T-helper 22 cell (primary cell): Measurements from ENCODE around the gene POLR2F.

Experiments used
- DNase-seq: peaks from one replicate; pipeline ENCODE4 v3.0.0-alpha.2; 2020; ENCODE audit warnings: low read depth

The POLR2F gene

DNA sequence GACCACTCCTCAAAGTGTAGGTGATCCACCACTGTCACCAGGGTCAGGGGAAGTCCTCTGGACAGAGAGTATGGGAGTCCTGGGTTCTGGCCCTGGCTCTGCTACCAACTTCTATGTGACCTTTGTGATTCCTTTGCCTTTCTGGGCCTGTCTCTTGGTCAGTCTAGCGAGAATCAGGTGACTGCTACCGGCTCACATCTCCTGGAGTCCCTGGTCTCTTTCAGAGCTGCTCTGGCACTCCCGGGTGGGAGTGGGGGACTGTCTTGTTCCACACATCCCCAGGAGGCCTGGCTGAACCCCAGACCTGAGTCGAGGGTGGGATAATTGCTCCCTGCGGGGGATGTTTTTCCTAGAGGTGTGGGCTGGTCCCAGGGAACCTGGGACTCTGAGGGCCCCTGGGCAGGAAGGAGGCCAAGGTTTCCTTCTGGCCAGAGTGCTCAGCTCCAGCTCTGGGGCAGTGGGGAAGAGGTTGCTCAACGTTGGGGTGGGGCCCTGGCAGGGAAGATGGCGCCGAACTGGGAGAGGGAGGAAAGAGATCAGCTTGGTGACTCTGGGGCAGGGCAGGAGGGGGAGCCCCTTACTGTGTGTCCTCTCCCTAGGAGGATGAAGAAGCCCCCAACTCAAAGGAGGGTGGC is 28.8 kb downstream of the POLR2F start:
- DNase-seq: no peak

DNA sequence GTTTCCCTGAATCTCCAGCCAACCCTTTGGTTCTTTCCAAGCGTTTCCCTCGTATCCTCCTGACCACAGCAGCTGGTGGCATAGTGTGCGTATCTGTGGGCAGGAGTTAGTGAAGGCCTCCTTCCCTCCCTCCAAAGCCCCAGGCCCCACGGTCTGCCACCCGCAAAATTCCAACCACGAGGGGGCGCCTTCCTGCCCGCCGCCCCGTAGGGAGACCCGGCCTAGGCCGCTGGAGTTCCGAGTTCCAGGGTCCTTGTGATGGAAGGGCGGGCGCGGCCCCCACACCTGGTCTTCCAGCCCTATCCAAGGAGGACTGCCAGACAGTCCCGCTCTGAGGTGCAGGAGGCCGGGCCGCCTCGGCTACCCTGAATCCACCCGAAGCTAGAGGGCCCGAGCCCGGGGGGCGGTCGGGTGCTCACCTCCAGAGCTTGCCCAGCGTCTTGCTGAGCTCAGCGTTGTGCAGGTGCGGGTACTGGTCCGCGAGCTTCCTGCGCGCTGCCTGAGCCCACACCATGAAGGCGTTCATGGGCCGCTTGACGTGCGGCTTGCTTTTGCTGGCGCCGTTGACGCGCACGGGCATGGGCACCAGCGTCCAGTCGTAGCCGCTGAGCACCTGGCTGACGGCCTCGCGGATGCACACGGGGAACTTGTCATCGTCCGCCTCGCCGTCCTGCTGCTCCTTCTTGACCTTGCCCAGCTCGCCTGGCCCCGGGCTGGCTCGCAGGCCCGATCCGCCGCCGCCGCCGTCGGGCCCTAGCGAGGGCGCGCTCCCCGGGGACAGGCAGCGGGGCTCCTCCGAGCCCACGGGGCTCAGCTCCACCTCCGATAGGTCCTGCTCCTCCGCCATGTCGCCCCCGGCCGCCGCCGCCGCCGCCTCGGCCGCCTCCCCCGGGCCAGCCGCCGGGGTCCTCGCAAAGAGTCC is 29.7 kb downstream of the POLR2F start:
- DNase-seq: no peak

DNA sequence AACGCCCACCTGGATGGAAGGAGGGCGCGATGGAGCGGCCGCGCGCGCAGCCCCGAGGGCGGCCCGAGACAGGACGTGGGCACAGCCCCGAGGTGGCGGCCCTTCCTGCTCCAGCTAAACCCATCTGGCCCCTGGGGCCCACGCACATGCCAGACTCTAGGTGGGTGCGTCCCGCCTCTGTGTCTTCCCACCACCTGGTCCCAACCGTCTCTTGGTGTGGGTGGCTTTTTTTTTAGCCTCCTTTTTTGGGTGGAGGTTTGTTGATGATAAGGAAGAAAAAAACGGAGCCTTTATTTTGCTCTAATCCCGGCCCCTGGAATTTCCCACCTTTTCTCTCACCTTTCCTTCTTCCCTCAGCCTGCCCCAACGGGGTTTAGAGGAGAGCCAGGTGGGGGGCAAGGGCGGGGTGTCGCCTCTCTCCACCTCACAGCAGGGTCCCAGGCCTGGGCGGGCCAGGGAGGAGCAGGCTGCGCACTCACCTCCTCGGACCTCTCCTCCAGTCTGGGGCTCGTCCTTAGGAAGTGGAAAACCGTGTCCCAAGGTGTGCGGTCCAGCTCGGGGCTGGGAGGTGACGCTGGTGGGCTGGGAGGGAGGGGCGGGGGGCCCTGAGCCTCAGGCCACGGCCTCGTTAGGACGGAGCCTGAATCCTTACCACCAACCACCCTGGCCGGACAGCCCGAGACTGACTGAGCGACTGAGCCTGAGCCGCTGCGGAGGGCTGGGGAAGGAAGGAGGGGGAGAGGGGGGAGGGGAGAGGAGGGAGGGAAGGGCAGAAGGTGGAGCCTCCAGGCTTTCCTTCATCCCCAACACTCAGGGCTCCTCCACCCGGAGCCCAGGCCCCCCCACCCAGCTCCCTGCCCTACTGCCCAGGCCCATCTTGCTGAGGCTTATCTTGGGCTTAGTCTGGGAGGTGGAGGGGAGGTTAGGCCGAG is 30.6 kb downstream of the POLR2F start, which contains the start of gene SOX10:
SOX10 (minus strand) TSS at position 696 of the 932 bp plus-strand sequence. CDS start 771 bp downstream, outside the sequence.
- DNase-seq: no peak

DNA sequence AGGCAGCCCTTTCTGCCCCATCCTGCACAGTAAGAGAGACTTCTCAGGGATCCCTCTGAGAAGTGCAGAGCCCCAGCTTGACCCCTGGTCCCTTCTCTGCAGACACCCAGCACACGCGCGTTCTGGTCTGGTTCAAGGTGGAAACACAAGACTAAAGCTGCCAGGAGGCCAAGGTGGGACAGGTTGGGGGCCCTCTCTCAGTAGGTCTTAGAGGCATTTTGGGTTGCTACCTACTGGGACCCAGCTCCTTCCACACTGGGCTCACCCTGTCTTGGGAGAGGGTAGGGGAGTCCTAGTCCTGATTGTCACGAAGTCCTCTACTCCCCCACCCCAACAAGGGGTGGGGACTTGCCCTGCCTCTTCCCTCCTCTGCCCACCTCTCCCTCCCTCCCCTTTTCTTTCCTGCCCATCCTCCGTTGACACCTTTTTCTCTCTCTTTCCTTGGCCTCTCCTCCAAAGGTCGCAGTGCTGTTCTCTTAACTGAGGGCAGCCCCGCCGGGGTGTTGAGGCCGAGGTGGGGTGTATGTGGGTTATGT is 31.6 kb downstream of the POLR2F start:
- no peak for DNase-seq

DNA sequence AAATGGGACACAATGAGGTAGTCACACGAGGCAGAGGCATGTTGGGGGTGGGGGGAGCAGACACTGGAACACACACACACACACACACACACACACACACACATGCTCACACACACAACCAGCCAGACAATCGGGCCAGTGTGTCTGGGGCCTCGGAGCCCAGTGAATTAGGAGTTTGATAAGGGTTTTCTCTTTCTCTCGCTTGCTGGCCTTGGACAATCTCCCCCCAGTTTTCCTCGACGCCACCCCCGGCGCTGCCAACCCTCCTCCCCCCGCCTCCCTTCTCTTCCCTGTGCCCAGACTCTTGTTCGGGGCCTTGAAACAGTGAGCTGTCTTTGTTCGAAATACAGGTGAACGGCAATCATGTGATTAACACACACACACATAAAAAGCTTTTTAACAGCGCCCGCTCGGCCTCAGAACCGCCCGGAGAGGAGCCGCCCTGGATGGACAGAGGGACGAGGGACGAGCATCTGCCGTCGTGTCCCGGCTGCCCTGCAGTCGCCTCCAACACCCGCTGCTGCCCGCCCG is 32.3 kb downstream of the POLR2F start:
- DNase-seq: no peak

DNA sequence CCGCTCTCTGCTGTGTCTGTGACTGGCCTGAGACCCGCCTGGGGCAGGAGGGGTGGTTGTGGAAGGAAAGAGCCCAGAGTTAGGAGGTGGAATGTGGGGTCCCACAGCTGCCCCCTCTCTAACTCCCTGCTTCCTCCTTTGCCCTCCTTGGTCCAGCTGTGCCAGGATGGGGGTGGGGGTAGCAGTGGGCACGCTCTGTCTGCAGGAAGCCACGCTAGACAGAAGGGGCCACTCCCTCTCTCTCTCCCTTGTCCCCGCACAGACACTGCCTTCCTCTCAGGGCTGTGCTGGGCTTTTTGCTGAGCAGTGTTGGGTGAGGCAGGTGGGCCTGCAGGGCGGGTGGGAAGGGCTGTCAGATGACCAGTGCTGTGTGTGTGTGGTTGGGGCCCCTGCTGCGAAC is 32.9 kb downstream of the POLR2F start:
- DNase-seq: no peak

DNA sequence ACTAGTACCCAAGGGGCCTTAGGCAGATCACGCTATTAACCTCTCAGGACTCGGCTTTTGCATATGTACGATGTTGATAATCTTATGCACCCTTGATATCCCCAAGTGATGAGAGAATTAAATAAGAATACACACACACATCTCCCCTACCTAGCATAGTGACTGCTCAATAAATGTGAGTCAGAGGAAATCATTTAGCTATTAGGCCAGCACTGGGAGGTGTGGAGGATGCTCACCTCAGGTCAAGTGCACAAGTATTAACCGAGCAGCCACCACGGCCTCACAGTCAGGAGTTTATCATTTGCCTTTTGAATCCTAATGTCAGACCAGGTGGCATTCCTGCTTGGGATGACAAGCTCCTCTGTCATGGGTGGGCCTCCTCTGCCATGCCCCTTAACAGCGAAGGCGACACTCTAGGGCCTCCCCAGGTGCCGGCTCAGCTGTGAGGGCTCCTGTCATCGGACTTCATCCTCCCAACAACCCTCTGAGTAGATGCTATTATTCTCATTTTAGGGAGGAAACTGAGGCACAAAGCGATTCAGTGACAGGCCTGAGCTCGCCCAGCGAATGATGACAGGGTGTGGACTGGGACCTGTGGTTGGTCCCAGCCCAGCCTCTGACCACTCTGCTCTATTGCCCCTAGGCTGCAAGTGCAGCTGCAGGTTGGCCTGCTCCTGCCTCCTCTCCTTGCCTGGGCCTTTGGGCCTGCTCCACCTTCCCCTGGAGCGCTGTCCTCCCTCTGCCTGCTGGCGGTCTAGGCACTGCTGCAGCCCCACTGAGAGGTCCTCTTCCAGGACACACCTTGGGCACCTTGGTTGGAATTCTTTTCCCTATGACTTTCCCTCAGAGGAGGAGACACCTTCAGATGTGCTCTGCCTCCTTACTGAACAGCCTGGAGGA is 35.9 kb downstream of the POLR2F start:
- no peak for DNase-seq

DNA sequence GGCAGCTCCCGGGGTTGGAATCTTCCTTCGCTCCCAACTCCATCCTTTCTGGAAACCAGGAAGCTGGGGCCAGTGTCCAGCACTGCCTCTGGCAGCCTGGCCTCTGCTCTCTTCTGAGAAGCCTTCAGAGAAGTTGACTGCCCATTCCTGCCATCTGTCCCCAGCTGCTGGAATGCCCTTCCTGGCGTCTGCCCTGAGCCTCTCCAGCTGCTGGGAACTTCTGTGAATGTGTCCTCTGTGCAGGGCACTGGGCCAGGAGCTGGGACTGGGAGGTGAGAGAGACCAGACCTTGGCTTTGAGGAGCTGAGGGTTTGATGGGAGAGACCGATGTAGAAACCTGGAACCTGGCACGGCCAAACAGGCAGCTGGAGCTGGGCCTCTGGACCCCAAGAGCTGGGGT is 36.8 kb downstream of the POLR2F start:
- no peak for DNase-seq

DNA sequence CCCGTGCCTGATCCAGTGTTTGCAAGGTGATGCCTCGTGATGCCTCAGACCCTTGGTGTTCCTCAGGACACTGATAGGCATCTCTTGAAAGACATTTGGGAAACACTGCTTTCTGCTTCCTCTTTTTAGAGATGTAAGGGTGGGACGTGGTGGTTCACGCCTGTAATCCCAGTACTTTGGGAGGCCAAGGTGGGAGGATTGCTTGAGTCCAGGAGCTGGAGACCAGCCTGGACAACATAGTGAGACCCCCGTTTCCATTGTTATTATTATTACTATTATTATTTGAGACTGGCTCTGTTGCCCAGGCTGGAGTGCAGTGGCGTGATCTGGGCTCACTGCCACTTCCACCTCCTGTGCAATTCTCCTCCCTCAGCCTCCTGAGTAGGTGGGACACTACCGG is 37.4 kb downstream of the POLR2F start:
- DNase-seq: no peak

DNA sequence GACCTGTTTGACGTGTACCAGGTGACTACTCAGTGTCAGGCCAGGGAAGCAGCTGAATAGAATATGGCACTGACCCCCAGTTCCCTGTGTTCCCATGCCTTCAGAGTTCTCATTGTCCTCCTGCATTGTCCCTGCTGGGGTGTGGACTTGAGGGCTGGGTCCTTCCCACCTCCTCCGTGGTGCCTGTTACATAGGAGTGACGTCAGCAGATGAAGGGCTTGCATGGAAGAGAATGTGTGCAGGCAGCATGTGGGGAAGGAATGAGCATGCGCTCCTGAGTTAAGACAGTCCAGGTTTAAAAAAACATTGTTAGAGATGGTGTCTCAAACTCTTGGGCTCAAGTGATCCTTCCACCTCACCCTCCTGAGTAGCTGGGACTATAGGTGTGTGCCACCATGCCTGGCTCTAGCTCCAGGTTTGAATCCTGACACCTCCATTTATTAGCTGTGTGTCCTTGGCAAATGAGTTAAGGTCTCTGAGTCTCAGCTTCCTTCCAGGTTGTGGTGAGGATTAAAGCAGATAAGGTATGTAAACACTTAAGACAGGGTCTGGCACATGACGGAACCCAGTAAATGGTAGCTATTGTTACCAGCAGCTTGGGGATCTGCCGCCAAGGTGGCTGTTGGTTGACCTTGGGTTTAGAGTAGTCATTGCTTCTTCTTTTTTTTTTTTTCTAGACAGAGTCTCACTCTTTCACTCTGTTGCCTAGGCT is 38.4 kb downstream of the POLR2F start:
- DNase-seq: no peak

DNA sequence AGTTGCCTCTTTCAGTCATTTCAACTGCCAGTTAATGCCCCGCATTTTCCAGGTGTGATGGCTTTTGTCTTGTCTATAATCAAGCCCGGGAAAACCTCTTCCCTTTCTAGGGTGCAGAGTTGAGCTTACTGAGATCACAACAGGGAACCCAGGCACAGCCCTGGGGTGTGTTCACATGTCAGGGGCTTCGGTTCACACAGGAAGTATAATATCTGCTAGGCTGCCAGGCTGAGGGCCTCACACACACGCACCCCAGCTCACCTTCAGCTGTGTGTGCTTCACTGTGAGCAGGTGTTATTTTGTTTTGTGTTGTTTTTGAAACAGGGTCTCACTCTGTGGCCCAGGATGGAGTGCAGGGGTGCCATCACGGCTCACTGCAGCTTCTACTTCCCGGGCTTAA is 40.5 kb downstream of the POLR2F start:
- no peak for DNase-seq

DNA sequence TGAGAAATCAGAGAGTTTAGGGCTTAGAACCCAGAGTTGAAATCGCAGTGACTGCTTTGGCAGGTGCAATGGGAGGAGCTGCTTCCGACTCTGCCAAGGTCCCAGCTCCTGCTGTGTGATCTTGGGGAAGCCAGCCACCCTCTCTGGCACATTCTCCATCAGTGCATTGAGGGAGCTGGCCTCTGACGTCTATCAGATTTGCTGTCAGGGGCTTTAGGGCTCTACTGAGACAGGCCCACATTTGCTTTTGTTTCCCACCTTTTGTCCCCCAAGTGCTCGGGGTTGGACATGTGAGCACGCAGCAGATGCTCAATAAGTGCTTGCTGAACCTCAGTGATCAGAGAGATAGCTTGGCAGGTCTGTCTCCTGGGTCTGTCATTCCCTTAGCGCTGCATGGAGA is 41.5 kb downstream of the POLR2F start:
- no peak for DNase-seq

DNA sequence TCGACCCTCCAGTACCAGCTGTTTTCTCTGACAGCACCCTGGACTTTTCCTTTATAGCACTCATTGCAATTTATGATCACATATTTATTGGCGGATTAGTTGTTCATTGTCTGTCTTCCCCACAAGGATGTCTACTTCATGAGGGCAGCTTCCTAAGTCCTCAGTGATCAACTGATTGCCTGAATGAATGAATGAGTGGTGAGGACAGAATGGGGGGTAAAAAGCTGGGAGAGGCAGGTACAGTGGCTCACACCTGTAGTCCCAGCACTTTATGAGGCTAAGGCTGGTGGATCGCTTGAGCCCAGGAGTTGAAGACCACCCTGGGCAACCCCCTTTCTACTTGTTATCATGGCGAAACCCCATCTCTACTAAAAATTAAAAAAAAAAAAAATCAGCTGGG is 42.0 kb downstream of the POLR2F start:
- no peak for DNase-seq

DNA sequence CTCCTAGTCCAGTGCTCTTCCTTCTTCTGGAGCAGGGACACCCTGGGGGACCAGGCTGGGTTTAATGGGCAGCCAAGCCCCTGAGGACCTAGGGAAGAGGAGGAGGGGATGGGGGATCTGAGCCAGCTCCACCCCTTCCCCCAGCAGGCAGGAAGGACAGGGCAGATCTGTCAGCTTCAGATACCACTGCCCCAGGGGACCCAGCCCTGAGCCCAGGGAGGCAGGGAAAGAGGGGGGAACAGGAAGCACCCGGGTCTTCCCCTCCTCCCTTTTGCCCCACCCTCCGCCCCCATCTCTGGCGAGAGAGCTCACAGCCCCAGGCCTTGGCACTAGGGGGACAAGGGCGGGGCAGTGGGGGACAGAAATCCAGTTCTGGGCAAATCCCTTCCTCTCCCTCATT is 42.6 kb downstream of the POLR2F start:
- no peak for DNase-seq

DNA sequence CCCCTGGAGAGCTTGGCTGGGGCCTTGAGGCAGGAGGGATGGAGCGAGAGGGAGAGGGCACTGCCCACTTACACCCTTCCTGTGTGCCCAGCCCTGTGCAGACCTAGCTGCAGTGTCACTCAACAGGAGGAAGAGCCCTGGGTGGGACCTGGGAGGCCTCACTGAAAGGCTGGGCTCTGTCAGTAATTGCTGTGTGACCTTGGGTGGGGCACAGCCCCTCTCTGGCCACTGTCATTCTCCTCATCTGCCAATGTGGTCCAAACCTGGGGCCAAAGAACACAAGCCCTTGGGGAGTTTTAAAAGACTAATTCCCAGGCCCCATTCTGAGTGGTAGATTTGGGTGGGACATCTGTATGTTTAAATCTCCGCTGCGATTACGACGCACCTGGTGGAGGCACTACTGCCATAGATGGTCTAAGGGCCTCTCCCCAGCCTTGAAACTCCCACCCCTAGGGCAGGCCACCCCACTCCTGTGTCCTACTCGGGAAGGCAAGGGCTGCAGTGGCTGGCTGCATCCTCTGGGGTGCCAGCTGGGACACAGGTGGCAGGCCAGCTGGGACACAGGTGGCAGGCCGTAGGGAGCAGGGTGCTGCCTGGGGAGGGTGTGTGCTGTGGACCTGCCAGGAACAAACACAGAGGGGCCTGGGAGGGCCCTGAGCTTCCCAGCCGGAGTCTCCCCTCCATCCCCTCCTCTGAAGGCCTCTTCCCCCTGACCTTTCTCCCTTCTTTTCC is 43.2 kb downstream of the POLR2F start:
- no peak for DNase-seq

DNA sequence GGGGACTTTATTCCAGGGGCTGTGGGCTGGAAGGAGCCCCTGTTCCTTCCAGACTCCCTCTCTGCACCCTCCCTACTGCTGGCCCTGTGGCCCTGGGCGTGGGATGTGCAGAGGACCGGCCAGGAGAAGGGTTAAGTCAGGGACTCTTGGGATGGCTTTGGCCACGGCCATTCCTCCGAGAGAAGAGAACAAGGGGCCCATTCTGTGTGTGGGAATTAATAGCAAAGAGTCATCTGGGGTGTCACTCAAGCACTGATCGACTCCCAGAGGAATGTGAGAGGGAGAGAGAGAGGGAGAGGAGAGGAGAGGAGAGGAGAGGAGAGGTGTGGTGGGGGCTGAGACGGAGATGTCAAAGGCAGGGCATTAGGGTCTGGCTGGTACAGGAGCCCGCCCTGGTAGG is 45.0 kb downstream of the POLR2F start:
- DNase-seq: no peak

DNA sequence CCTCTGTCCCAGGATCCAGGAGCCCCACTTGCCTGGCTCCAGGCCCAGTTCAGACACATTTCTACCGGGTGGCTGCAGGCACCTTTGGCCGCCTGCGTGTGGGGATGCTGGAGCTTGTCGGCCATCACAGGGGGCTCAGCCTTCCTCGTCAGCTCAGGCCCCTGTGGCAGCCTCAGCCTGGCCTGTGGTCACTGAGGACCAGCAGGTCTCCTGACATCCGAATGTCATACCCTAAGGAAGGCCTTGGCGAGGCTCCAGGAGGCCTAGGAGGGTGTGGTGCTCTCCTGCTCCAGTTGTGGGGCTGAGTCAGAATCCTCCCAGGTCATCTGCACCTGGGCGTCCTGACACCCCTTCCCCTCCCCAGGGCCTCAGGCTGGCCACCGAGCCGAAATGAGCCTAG is 45.7 kb downstream of the POLR2F start:
- no peak for DNase-seq

DNA sequence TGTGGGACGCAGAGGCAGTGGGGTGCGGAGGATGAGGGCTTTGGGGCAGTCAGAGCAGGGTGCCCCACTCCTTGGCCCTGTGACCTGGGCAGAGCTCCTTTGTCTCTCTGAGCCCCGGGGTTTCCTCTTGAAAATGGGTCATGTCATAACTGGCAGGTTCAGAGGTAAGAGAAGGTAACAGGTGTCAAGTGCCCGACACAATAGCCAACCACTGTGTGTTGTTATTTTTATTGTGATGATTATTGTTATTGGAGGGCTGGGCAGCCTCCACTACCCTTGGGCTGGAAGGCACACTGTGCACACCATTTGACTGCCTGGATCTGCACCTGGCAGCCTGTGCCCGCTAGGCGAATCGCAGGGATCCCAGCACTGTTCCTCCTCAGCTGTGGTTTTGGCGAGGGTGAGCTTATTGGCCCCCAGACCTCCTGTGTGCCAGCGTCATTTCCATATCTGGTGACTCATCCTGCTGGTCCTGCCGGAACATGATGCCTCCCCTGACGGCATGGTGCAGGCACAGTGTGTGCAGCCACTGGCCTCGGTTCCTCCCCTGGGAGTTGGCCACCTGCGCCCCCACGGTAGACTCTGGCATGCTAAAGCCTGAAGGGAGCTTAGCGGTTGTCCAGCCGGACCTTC is 46.3 kb downstream of the POLR2F start:
- no peak for DNase-seq

DNA sequence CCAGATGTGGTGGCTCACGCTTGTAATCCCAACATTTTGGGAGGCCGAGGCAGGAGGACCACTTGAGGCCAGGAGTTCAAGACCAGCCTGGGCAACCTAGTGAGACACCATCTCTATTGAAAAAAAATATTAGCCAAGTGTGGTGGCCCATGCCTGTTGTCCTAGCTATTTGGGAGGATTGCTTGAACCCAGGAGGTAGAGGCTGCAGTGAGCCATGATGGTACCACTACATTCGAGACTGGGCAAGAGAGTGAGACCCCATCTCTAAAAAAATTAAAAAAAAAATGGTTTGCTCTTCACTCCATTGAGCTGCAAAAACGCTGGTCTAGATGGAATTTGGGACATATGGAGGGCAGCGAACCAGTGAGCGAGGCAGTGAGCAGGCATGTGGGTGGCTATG is 52.4 kb downstream of the POLR2F start:
- DNase-seq: no peak
